PFSK-1 (cell line): Measurements from ENCODE around the gene TLCD5.

Experiments
- FOXP2 ChIP-seq: optimal IDR thresholded peaks from 2 replicates; pipeline ENCODE3; 2011; ENCODE audit warnings: borderline replicate concordance, control low read depth, inconsistent platforms; ENCODE audit not compliant: insufficient read depth; ENCODE audit errors: extremely low read length, extremely low read depth
- POLR2AphosphoS5 ChIP-seq: IDR thresholded peaks from 2 replicates; pipeline ENCODE4 v1.6.1; 2012; ENCODE audit warnings: low read depth, mild to moderate bottlenecking, control low read depth, low read length, moderate library complexity
- SIN3A ChIP-seq: IDR thresholded peaks from 2 replicates; pipeline ENCODE4 v1.6.1; 2012; ENCODE audit warnings: mild to moderate bottlenecking, low read length, moderate library complexity, borderline replicate concordance; ENCODE audit not compliant: insufficient read depth
- TAF1 ChIP-seq: IDR thresholded peaks from 2 replicates; pipeline ENCODE4 v1.6.1; 2012; ENCODE audit warnings: low read length, control low read depth, borderline replicate concordance; ENCODE audit not compliant: insufficient read depth
- TF ChIP-seq, protein P1 (sequence below), 2 experiments: IDR thresholded peaks; 2 replicates each; pipeline versions ENCODE4 v1.6.1 to v1.8.0; 2011 to 2012; ENCODE audit warnings: low read depth in 2 of 2, low read length in 2 of 2, control low read depth in 1 of 2, inconsistent platforms in 1 of 2, mild to moderate bottlenecking in 1 of 2, moderate library complexity in 1 of 2; ENCODE audit not compliant: insufficient read depth in 1 of 2

The TLCD5 gene

DNA sequence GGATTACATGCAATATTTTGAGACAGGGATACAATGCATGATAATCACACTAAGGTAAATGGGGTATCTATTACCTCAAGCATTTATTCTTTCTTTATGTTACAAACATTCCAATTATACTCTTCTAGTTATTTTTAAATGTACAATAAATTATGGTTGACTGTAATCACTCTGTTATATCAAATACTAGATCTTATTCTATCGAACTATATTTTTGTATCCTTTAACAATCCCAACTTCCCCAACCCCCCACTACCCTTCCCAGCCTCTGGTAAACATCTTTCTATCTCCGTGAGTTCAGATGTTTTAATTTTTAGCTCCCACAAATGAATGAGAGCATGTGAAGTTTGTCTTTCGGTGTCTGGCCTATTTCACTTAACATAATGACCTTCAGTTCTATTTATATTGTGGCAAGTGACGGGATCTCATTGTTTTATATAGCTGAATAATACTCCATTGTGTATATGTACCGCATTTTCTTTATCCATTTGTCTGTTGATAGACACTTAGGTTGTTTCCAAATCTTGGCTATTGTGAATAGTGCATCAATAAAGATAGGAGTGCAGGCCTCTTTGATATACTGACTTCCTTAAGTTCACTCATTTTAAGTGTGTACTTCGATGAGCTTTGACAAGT, 51.6 kb downstream of the TLCD5 start:
- TF ChIP-seq, protein P1, sequence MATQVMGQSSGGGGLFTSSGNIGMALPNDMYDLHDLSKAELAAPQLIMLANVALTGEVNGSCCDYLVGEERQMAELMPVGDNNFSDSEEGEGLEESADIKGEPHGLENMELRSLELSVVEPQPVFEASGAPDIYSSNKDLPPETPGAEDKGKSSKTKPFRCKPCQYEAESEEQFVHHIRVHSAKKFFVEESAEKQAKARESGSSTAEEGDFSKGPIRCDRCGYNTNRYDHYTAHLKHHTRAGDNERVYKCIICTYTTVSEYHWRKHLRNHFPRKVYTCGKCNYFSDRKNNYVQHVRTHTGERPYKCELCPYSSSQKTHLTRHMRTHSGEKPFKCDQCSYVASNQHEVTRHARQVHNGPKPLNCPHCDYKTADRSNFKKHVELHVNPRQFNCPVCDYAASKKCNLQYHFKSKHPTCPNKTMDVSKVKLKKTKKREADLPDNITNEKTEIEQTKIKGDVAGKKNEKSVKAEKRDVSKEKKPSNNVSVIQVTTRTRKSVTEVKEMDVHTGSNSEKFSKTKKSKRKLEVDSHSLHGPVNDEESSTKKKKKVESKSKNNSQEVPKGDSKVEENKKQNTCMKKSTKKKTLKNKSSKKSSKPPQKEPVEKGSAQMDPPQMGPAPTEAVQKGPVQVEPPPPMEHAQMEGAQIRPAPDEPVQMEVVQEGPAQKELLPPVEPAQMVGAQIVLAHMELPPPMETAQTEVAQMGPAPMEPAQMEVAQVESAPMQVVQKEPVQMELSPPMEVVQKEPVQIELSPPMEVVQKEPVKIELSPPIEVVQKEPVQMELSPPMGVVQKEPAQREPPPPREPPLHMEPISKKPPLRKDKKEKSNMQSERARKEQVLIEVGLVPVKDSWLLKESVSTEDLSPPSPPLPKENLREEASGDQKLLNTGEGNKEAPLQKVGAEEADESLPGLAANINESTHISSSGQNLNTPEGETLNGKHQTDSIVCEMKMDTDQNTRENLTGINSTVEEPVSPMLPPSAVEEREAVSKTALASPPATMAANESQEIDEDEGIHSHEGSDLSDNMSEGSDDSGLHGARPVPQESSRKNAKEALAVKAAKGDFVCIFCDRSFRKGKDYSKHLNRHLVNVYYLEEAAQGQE (IDR thresholded peaks at IDR 0.05; ENCODE audit: insufficient read depth in 1 of 2, low read depth in 2 of 2, low read length in 2 of 2), result no peak
- no peak for TF ChIP-seq FOXP2
- no peak for TF ChIP-seq POLR2AphosphoS5
- TF ChIP-seq SIN3A, result no peak
- TF ChIP-seq TAF1, result no peak

DNA sequence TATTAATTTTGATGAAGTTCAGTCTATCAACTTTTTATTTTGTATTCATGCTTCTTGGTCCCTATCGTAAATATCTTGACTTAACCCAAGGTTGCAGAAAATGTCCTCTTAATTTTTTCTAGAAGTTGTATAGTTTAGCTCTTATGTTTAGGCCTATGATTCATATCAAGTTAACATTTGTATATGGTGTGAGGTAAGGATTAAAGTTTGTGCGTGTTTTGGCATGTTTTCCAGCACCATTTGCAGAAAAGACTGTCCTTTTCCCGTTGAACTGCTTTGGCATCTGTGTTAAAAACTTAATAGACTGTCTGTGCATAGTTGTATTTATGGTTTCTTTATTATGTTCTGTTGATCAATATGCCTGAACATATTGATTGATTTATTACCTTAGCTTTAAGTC, 53.4 kb downstream of the TLCD5 start:
- TF ChIP-seq, protein P1 (IDR thresholded peaks at IDR 0.05; ENCODE audit: insufficient read depth in 1 of 2, low read depth in 2 of 2, low read length in 2 of 2), result no peak
- TF ChIP-seq FOXP2 (no peak), TAF1 (no peak), POLR2AphosphoS5 (no peak), SIN3A (no peak)

DNA sequence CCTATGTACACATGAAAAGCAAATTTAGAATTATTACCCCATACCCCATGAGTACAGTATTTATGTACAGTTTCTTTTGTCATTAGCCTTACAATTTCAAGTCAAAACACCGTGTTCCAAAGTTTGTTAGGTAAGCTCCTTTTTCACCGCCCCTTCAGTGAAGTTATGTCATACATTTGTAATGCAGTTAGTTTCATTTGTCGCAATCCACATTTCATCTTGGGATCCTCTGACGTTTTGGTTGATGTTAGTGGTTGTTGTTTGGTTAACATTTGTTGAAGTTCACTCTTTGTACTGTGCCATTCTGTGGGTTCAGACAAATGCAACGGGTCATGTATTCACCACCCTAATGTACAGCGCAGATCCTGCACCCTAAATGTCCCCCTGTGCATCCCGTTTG, 56.3 kb downstream of the TLCD5 start:
- TF ChIP-seq, protein P1 (IDR thresholded peaks at IDR 0.05; ENCODE audit: insufficient read depth in 1 of 2, low read depth in 2 of 2, low read length in 2 of 2), result no peak
- TF ChIP-seq TAF1, result no peak
- no peak for TF ChIP-seq FOXP2
- no peak for TF ChIP-seq POLR2AphosphoS5
- no peak for TF ChIP-seq SIN3A
